ENCODE measurements around the gene GPR108. TPM values are rescaled to one million over a fixed set of nuclear protein-coding genes. Genes with fewer than 3 reads are reported as not detected.

The GPR108 gene
- total and polyA plus RNA-seq, 2 of the 13 experiments (the other 11 are each of a cell fraction or from before 2014, with no cell fraction given), result 36.4 to 63.0 TPM

GRCh38 chr19:6718741-6719539 lies 18.4 kb downstream of the GPR108 start (continued):
- no peak for TF ChIP-seq SOX6 (IDR thresholded peaks at IDR 0.05)
- peak; percentile 9; the same call in 1 of the 2 replicates for TF ChIP-seq SOX6 (CRISPR knock-in tag; IDR thresholded peaks at IDR 0.05)
- TF ChIP-seq RFXANK (CRISPR knock-in tag; IDR thresholded peaks at IDR 0.05), result no peak
- peak; percentile 64 for TF ChIP-seq ZNF781 (CRISPR knock-in tag; IDR thresholded peaks at IDR 0.05; ENCODE audit: borderline replicate concordance, not compliant biosample characterization)
- no peak for TF ChIP-seq THYN1 (CRISPR knock-in tag; IDR thresholded peaks at IDR 0.05; ENCODE audit: borderline replicate concordance, low read depth)
- TF ChIP-seq ZNF564 (CRISPR knock-in tag; IDR thresholded peaks at IDR 0.05), result no peak
- TF ChIP-seq, protein P1, sequence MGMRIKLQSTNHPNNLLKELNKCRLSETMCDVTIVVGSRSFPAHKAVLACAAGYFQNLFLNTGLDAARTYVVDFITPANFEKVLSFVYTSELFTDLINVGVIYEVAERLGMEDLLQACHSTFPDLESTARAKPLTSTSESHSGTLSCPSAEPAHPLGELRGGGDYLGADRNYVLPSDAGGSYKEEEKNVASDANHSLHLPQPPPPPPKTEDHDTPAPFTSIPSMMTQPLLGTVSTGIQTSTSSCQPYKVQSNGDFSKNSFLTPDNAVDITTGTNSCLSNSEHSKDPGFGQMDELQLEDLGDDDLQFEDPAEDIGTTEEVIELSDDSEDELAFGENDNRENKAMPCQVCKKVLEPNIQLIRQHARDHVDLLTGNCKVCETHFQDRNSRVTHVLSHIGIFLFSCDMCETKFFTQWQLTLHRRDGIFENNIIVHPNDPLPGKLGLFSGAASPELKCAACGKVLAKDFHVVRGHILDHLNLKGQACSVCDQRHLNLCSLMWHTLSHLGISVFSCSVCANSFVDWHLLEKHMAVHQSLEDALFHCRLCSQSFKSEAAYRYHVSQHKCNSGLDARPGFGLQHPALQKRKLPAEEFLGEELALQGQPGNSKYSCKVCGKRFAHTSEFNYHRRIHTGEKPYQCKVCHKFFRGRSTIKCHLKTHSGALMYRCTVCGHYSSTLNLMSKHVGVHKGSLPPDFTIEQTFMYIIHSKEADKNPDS (CRISPR knock-in tag; IDR thresholded peaks at IDR 0.05), result no peak
- TF ChIP-seq IRX3 (CRISPR knock-in tag; IDR thresholded peaks at IDR 0.05; ENCODE audit: borderline replicate concordance, low read depth), result no peak
- TF ChIP-seq, protein P2, sequence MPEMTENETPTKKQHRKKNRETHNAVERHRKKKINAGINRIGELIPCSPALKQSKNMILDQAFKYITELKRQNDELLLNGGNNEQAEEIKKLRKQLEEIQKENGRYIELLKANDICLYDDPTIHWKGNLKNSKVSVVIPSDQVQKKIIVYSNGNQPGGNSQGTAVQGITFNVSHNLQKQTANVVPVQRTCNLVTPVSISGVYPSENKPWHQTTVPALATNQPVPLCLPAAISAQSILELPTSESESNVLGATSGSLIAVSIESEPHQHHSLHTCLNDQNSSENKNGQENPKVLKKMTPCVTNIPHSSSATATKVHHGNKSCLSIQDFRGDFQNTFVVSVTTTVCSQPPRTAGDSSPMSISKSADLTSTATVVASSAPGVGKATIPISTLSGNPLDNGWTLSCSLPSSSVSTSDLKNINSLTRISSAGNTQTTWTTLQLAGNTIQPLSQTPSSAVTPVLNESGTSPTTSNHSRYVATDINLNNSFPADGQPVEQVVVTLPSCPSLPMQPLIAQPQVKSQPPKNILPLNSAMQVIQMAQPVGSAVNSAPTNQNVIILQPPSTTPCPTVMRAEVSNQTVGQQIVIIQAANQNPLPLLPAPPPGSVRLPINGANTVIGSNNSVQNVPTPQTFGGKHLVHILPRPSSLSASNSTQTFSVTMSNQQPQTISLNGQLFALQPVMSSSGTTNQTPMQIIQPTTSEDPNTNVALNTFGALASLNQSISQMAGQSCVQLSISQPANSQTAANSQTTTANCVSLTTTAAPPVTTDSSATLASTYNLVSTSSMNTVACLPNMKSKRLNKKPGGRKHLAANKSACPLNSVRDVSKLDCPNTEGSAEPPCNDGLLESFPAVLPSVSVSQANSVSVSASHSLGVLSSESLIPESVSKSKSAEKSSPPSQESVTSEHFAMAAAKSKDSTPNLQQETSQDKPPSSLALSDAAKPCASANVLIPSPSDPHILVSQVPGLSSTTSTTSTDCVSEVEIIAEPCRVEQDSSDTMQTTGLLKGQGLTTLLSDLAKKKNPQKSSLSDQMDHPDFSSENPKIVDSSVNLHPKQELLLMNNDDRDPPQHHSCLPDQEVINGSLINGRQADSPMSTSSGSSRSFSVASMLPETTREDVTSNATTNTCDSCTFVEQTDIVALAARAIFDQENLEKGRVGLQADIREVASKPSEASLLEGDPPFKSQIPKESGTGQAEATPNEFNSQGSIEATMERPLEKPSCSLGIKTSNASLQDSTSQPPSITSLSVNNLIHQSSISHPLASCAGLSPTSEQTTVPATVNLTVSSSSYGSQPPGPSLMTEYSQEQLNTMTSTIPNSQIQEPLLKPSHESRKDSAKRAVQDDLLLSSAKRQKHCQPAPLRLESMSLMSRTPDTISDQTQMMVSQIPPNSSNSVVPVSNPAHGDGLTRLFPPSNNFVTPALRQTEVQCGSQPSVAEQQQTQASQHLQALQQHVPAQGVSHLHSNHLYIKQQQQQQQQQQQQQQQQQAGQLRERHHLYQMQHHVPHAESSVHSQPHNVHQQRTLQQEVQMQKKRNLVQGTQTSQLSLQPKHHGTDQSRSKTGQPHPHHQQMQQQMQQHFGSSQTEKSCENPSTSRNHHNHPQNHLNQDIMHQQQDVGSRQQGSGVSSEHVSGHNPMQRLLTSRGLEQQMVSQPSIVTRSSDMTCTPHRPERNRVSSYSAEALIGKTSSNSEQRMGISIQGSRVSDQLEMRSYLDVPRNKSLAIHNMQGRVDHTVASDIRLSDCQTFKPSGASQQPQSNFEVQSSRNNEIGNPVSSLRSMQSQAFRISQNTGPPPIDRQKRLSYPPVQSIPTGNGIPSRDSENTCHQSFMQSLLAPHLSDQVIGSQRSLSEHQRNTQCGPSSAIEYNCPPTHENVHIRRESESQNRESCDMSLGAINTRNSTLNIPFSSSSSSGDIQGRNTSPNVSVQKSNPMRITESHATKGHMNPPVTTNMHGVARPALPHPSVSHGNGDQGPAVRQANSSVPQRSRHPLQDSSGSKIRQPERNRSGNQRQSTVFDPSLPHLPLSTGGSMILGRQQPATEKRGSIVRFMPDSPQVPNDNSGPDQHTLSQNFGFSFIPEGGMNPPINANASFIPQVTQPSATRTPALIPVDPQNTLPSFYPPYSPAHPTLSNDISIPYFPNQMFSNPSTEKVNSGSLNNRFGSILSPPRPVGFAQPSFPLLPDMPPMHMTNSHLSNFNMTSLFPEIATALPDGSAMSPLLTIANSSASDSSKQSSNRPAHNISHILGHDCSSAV (CRISPR knock-in tag; IDR thresholded peaks at IDR 0.05; ENCODE audit: borderline replicate concordance), result no peak
- TF ChIP-seq SAP130 (CRISPR knock-in tag; IDR thresholded peaks at IDR 0.05; ENCODE audit: low read depth), result peak; percentile 92
- no peak for TF ChIP-seq ZKSCAN5 (CRISPR knock-in tag; IDR thresholded peaks at IDR 0.05)
- TF ChIP-seq TBX3 (IDR thresholded peaks at IDR 0.05; ENCODE audit: borderline replicate concordance), result no peak
- TF ChIP-seq FOXA3 (CRISPR knock-in tag; IDR thresholded peaks at IDR 0.05), result no peak
- 0 out of 2 replicates have a peak, but pooled peaks have one; percentile 37 for TF ChIP-seq ZNF552 (CRISPR knock-in tag; IDR thresholded peaks at IDR 0.05; ENCODE audit: borderline replicate concordance)
- peak; percentile 19 for TF ChIP-seq HNRNPLL (IDR thresholded peaks at IDR 0.05; ENCODE audit: low read depth, low read length, poor library complexity, severe bottlenecking)
- TF ChIP-seq, protein P3, sequence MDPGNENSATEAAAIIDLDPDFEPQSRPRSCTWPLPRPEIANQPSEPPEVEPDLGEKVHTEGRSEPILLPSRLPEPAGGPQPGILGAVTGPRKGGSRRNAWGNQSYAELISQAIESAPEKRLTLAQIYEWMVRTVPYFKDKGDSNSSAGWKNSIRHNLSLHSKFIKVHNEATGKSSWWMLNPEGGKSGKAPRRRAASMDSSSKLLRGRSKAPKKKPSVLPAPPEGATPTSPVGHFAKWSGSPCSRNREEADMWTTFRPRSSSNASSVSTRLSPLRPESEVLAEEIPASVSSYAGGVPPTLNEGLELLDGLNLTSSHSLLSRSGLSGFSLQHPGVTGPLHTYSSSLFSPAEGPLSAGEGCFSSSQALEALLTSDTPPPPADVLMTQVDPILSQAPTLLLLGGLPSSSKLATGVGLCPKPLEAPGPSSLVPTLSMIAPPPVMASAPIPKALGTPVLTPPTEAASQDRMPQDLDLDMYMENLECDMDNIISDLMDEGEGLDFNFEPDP (CRISPR knock-in tag; conservative IDR thresholded peaks at IDR 0.05), result no peak
